Sigmoid colon (tissue), 4 donors: ENCODE measurements around the gene BRD4.

Experiments
- CTCF ChIP-seq, 4 experiments: fragments of 450-650 bp in 3 of 4; fragments of 200-600 bp in 1 of 4; IDR thresholded peaks; one replicate each; pipeline ENCODE4 v1.5.1; 2016 to 2019; ENCODE audit warnings: antibody characterized with exemption in 4 of 4, mild to moderate bottlenecking in 3 of 4, moderate library complexity in 2 of 4
- EP300 ChIP-seq, 4 donors: sonication (generic); formaldehyde crosslinking; IDR thresholded peaks; one replicate each; pipeline ENCODE4 v1.6.1; 2017; ENCODE audit warnings: antibody characterized with exemption in 4 of 4
- POLR2A ChIP-seq, 2 donors: fragments of 450-650 bp; IDR thresholded peaks; one replicate each; pipeline ENCODE4 v1.6.1; 2016; ENCODE audit warnings: antibody characterized with exemption in 2 of 2, mild to moderate bottlenecking in 2 of 2, moderate library complexity in 2 of 2

- TF ChIP-seq CTCF (IDR thresholded peaks at IDR 0.05) = no peak
- no peak for TF ChIP-seq POLR2A (IDR thresholded peaks at IDR 0.05)
- TF ChIP-seq EP300 (IDR thresholded peaks at IDR 0.05) = no peak
These were observed 7.7 kb upstream of the BRD4 start for GRCh38 chr19:15340086-15340485.
